Endothelial cell of umbilical vein (primary cell): ENCODE results near the gene SESN1. TPM values are rescaled to one million over a fixed set of nuclear protein-coding genes. Genes with fewer than 3 reads are reported as not detected.

Source experiments
- BruUV-seq: library from RNA; stranded (reverse); fragments of 400-500 nt; replicated peaks from 2 replicates; lab custom pipeline; 2021; lab: Mats Ljungman, UMichigan
- CTCF ChIA-PET: fragments of 300-600, 350-600 bp; sonication (Branson Sonifier 250); formaldehyde crosslinking; loops from one replicate; lab custom pipeline; 2021; ENCODE audit warnings: antibody characterized with exemption, inconsistent platforms; lab: Charles Lee
- POLR2A ChIA-PET: fragments of 300-600, 350-600 bp; sonication (Branson Sonifier 250); formaldehyde crosslinking; loops from one replicate; lab custom pipeline; 2021; ENCODE audit warnings: antibody characterized with exemption, inconsistent platforms; lab: Charles Lee
- DNase-seq: peaks from one replicate; pipeline ENCODE4 v3.0.0-alpha.2; 2011; ENCODE audit warnings: low read depth, low spot score
- FAIRE-seq: peaks from 2 replicates; lab custom pipeline; 2011; peaks lifted over from hg19 to GRCh38; lab: Jason Lieb, UNC
- H2AFZ ChIP-seq: 2 replicates; pipeline ENCODE4 v1.6.0; 2012; ENCODE audit warnings: low read depth, low read length, control low read depth, inconsistent platforms
- H3K27ac ChIP-seq: 2 replicates; pipeline ENCODE4 v1.5.1; 2011; ENCODE audit warnings: low read depth, mild to moderate bottlenecking, control low read depth, low read length, moderate library complexity; ENCODE audit not compliant: insufficient read depth
- H3K27me3 ChIP-seq, 2 experiments: 2 replicates each; pipeline versions ENCODE4 v1.6.0 to v1.6.1; 2011; ENCODE audit warnings: low read length in 2 of 2, mixed read lengths in 1 of 2; ENCODE audit not compliant: control insufficient read depth in 2 of 2, insufficient read depth in 2 of 2
- H3K36me3 ChIP-seq, 2 experiments: 2 replicates in 1 of 2; 3 replicates in 1 of 2; pipeline ENCODE4 v1.5.1; 2011; ENCODE audit warnings: low read length in 2 of 2, mild to moderate bottlenecking in 1 of 2, moderate library complexity in 1 of 2; ENCODE audit not compliant: control insufficient read depth in 2 of 2, insufficient read depth in 2 of 2; ENCODE audit errors: extremely low read depth in 1 of 2
- H3K4me1 ChIP-seq: 3 replicates; pipeline ENCODE4 v1.5.1; 2011; ENCODE audit warnings: mild to moderate bottlenecking, low read length; ENCODE audit not compliant: control insufficient read depth, insufficient read depth; ENCODE audit errors: extremely low read depth
- H3K4me2 ChIP-seq: 2 replicates; pipeline ENCODE4 v1.6.1; 2011; ENCODE audit warnings: low read length, control low read depth, mixed read lengths; ENCODE audit not compliant: insufficient read depth
- H3K4me3 ChIP-seq, 3 experiments: fragments of 200-600 bp in 1 of 3; sonication (generic), shearing (Covaris generic) in 1 of 3; replicated peaks in 1 of 3; 2 replicates each; pipeline ENCODE4 v1.5.1; 2011 to 2016; ENCODE audit warnings: control low read depth in 3 of 3, low read length in 3 of 3, mild to moderate bottlenecking in 2 of 3, inconsistent platforms in 1 of 3, low read depth in 1 of 3, moderate library complexity in 1 of 3; ENCODE audit not compliant: insufficient read depth in 1 of 3
- H3K79me2 ChIP-seq: 2 replicates; pipeline ENCODE4 v1.6.0; 2012; ENCODE audit warnings: low read length, inconsistent platforms; ENCODE audit not compliant: control insufficient read depth, insufficient read depth
- H3K9ac ChIP-seq: replicated peaks from 2 replicates; pipeline ENCODE3; 2011; ENCODE audit warnings: low read length, control low read depth; ENCODE audit not compliant: insufficient read depth; ENCODE audit errors: extremely low read depth
- H3K9me1 ChIP-seq: replicated peaks from 3 replicates; pipeline ENCODE4 v1.6.0; 2011; ENCODE audit warnings: mild to moderate bottlenecking, low read length; ENCODE audit not compliant: control insufficient read depth, insufficient read depth; ENCODE audit errors: extremely low read depth
- H3K9me3 ChIP-seq: replicated peaks from 2 replicates; pipeline ENCODE4 v1.5.1; 2012; ENCODE audit warnings: low read length, inconsistent platforms; ENCODE audit not compliant: control insufficient read depth, insufficient read depth
- H4K20me1 ChIP-seq: replicated peaks from 2 replicates; pipeline ENCODE3; 2011; ENCODE audit warnings: mild to moderate bottlenecking, low read length; ENCODE audit not compliant: control insufficient read depth, insufficient read depth; ENCODE audit errors: extremely low read depth
- CTCF ChIP-seq, 2 donors: IDR thresholded peaks; 1 replicate in 1 of 2; 2 replicates in 1 of 2; pipeline ENCODE4 v1.5.1; 2011; ENCODE audit warnings: low read length in 2 of 2, mild to moderate bottlenecking in 2 of 2, moderate library complexity in 2 of 2, control low read depth in 1 of 2, inconsistent platforms in 1 of 2, low read depth in 1 of 2; ENCODE audit not compliant: insufficient read depth in 1 of 2; ENCODE audit errors: extremely low read depth in 1 of 2
- EZH2 ChIP-seq: IDR thresholded peaks from 2 replicates; pipeline ENCODE4 v1.6.1; 2012; ENCODE audit warnings: borderline replicate concordance, low read depth, mild to moderate bottlenecking, moderate library complexity, low read length, inconsistent platforms; ENCODE audit not compliant: severe bottlenecking
- FOS ChIP-seq: IDR thresholded peaks from 2 replicates; pipeline ENCODE4 v1.6.1; 2011; ENCODE audit warnings: mild to moderate bottlenecking, low read length, moderate library complexity, borderline replicate concordance; ENCODE audit not compliant: insufficient read depth
- GATA2 ChIP-seq: IDR thresholded peaks from 2 replicates; pipeline ENCODE4 v1.7.0; 2011; ENCODE audit warnings: low read depth, mild to moderate bottlenecking, moderate library complexity, mixed read lengths, low read length; ENCODE audit not compliant: insufficient read length, insufficient read depth
- JUN ChIP-seq: IDR thresholded peaks from 2 replicates; pipeline ENCODE4 v1.6.1; 2011; ENCODE audit warnings: borderline replicate concordance, low read depth; ENCODE audit not compliant: insufficient read length, insufficient read depth
- MAX ChIP-seq: IDR thresholded peaks from 2 replicates; pipeline ENCODE4 v1.6.1; 2011; ENCODE audit not compliant: insufficient read depth, insufficient read length
- MYC ChIP-seq: IDR thresholded peaks from one replicate; pipeline ENCODE4 v1.6.1; 2011; ENCODE audit warnings: mild to moderate bottlenecking, low read depth, low read length
- POLR2A ChIP-seq: IDR thresholded peaks from 2 replicates; pipeline ENCODE4 v1.6.1; 2012; ENCODE audit warnings: low read depth, mild to moderate bottlenecking, control low read depth, low read length
- POLR2AphosphoS5 ChIP-seq: IDR thresholded peaks from 2 replicates; pipeline ENCODE4 v1.6.1; 2012; ENCODE audit warnings: low read depth, mild to moderate bottlenecking, control low read depth, low read length, moderate library complexity; ENCODE audit not compliant: insufficient read depth
- dilution Hi-C: fragments of 300-500 bp; cut with MboI; formaldehyde crosslinking; loops from one replicate; pipeline ENCODE4 v1.15.0; 2019; ENCODE audit warnings: low sequenced_read_pairs; ENCODE audit not compliant: extremely low pct_ligation_motif_present
- intact Hi-C: fragments of 100-400 bp; cut with micrococcal nuclease; formaldehyde crosslinking; loops from one replicate; pipeline ENCODE4 v1.10.0; 2022
- polyA plus RNA-seq, 4 experiments: library from polyadenylated mRNA; depleted of rRNA in 3 of 4; stranded (reverse) in 3 of 4; unstranded in 1 of 4; fragments of >200 nt; gene quantifications; 2 replicates each; pipeline versions ENCODE4 v1.2.1 to v1.2.3, GENCODE V29; 2011 to 2012; ENCODE audit warnings: missing spikeins in 1 of 4
- total RNA-seq: library from RNA; stranded (reverse); gene quantifications from 2 replicates; pipeline ENCODE4 v1.2.3, GENCODE V29; 2021

The SESN1 gene
- total and polyA plus RNA-seq, 2 donors (not counting 3 experiments of a cell fraction or from before 2014, with no cell fraction given): 7.1 to 15.6 TPM

GRCh38 chr6:108953681-108954080 is 141.0 kb downstream of the SESN1 start:
- Histone ChIP-seq H2AFZ (no peak overlapping the region), H3K9me1 (no peaks in the 10 kb centered on the region), H3K4me3 (no peak overlapping the region), H3K36me3 (no peaks in the 10 kb centered on the region), H3K4me2 (no peak overlapping the region), H3K27me3 (no peaks in the 10 kb centered on the region), H3K9ac (no peak overlapping the region), H3K27ac (no peak overlapping the region), H3K9me3 (no peaks in the 10 kb centered on the region), H4K20me1 (no peaks in the 10 kb centered on the region), H3K79me2 (no peaks in the 10 kb centered on the region), H3K4me1 (no peaks in the 10 kb centered on the region)
- no TSS peak for BruUV-seq
- DNase-seq: no peak
- intact Hi-C loops: no loop called here
- no peak for TF ChIP-seq MAX
- TF ChIP-seq GATA2: no peak
- TF ChIP-seq CTCF (IDR thresholded peaks at IDR 0.05; ENCODE audit: extremely low read depth in 1 of 2, insufficient read depth in 1 of 2, low read depth in 1 of 2, low read length in 2 of 2): no peak
- no peak for TF ChIP-seq FOS
- no peak for TF ChIP-seq POLR2A
- TF ChIP-seq EZH2: no peak
- no peak for TF ChIP-seq MYC
- TF ChIP-seq POLR2AphosphoS5: no peak
- TF ChIP-seq JUN: no peak
- FAIRE-seq: peak; percentile 71
- CTCF ChIA-PET: no interaction called here
- POLR2A ChIA-PET: no interaction called here
- dilution Hi-C loops: no loop called here
